Neural cell (in vitro differentiated cells): Measurements from ENCODE around the gene SLC24A5. TPM values are rescaled to one million over a fixed set of nuclear protein-coding genes. Genes with fewer than 3 reads are reported as not detected.

Source experiments
- H2AFZ ChIP-seq: fragments of 200-600, 300-800 bp; sonication (generic), shearing (Covaris generic); 2 replicates; pipeline ENCODE4 v1.6.0; 2014; ENCODE audit warnings: low read depth, mild to moderate bottlenecking, antibody characterized with exemption, low read length, moderate library complexity
- H3F3A ChIP-seq: fragments of 200-600 bp; shearing (Covaris generic); 2 replicates; pipeline ENCODE4 v1.6.1; 2016; ENCODE audit warnings: mild to moderate bottlenecking, moderate library complexity, mixed read lengths, antibody characterized with exemption, low read length; ENCODE audit not compliant: insufficient read depth, poor library complexity, severe bottlenecking
- H3K27ac ChIP-seq: fragments of 200-600, 300-800 bp; sonication (generic), shearing (Covaris generic); 2 replicates; pipeline ENCODE4 v1.5.1; 2014; ENCODE audit warnings: mild to moderate bottlenecking, low read length, moderate library complexity
- H3K27me3 ChIP-seq: fragments of 300-800, 200-600 bp; sonication (generic), shearing (Covaris generic); 2 replicates; pipeline ENCODE4 v1.6.0; 2014; ENCODE audit warnings: mild to moderate bottlenecking, low read depth, low read length, moderate library complexity; ENCODE audit not compliant: insufficient read depth
- H3K36me3 ChIP-seq: fragments of 300-800, 200-600 bp; sonication (generic), shearing (Covaris generic); 2 replicates; pipeline ENCODE4 v1.5.1; 2014; ENCODE audit warnings: mild to moderate bottlenecking, antibody characterized with exemption, low read length, moderate library complexity; ENCODE audit not compliant: insufficient read depth
- H3K4me2 ChIP-seq: fragments of 300-800, 200-600 bp; sonication (generic), shearing (Covaris generic); 2 replicates; pipeline ENCODE4 v1.6.0; 2014; ENCODE audit warnings: mild to moderate bottlenecking, low read length
- H3K4me3 ChIP-seq: fragments of 300-800, 200-600 bp; sonication (generic), shearing (Covaris generic); 2 replicates; pipeline ENCODE4 v1.5.1; 2014; ENCODE audit warnings: mild to moderate bottlenecking, low read length, moderate library complexity
- H3K79me2 ChIP-seq: fragments of 200-600 bp; shearing (Covaris generic); replicated peaks from 2 replicates; pipeline ENCODE4 v1.6.0; 2014; ENCODE audit warnings: mild to moderate bottlenecking, low read length, moderate library complexity; ENCODE audit not compliant: insufficient read depth
- H3K9ac ChIP-seq: fragments of 300-800, 200-600 bp; sonication (generic), shearing (Covaris generic); 2 replicates; pipeline ENCODE4 v1.6.1; 2016; ENCODE audit warnings: mild to moderate bottlenecking, low read length, mixed read lengths
- H3K9me2 ChIP-seq: fragments of 200-600 bp; shearing (Covaris generic); 2 replicates; pipeline ENCODE4 v1.6.1; 2016; ENCODE audit warnings: mild to moderate bottlenecking, low read length, mixed read lengths; ENCODE audit not compliant: insufficient read depth
- H3K9me3 ChIP-seq: fragments of 200-600, 300-800 bp; sonication (generic), shearing (Covaris generic); 2 replicates; pipeline ENCODE4 v1.6.1; 2016; ENCODE audit warnings: mild to moderate bottlenecking, mixed run types, low read length, moderate library complexity, mixed read lengths
- H4K20me1 ChIP-seq: fragments of 200-600 bp; shearing (Covaris generic); 2 replicates; pipeline ENCODE4 v1.6.1; 2016; ENCODE audit warnings: mild to moderate bottlenecking, mixed run types; ENCODE audit not compliant: insufficient read depth
- CTCF ChIP-seq: fragments of 450-650 bp; IDR thresholded peaks from 2 replicates; pipeline ENCODE4 v1.5.1; 2014; ENCODE audit warnings: antibody characterized with exemption, mild to moderate bottlenecking, moderate library complexity; ENCODE audit not compliant: poor library complexity, severe bottlenecking
- EP300 ChIP-seq: fragments of 450-650 bp; conservative IDR thresholded peaks from 2 replicates; pipeline ENCODE4 v1.6.1; 2014; ENCODE audit warnings: antibody characterized with exemption, mild to moderate bottlenecking, moderate library complexity; ENCODE audit not compliant: poor library complexity, severe bottlenecking
- EZH2 ChIP-seq: fragments of 200-600, 300-800 bp; shearing (Covaris generic), sonication (generic); IDR thresholded peaks from 2 replicates; pipeline ENCODE4 v1.6.1; 2014; ENCODE audit warnings: antibody characterized with exemption, low read length, borderline replicate concordance, mild to moderate bottlenecking; ENCODE audit not compliant: insufficient read depth, poor library complexity, severe bottlenecking
- MXI1 ChIP-seq: fragments of 450-650 bp; conservative IDR thresholded peaks from 2 replicates; pipeline ENCODE4 v1.6.1; 2014; ENCODE audit warnings: antibody characterized with exemption, mild to moderate bottlenecking; ENCODE audit not compliant: poor library complexity, severe bottlenecking
- POLR2AphosphoS5 ChIP-seq: IDR thresholded peaks from 2 replicates; pipeline ENCODE4 v1.6.1; 2012
- RAD21 ChIP-seq: fragments of 450-650 bp; conservative IDR thresholded peaks from 2 replicates; pipeline ENCODE4 v1.6.1; 2014; ENCODE audit warnings: antibody characterized with exemption, mild to moderate bottlenecking, moderate library complexity
- REST ChIP-seq: IDR thresholded peaks from 2 replicates; pipeline ENCODE4 v1.6.1; 2012; ENCODE audit warnings: borderline replicate concordance
- SMC3 ChIP-seq: fragments of 450-650 bp; conservative IDR thresholded peaks from 2 replicates; pipeline ENCODE4 v1.6.1; 2014; ENCODE audit warnings: antibody characterized with exemption, mild to moderate bottlenecking, moderate library complexity; ENCODE audit not compliant: poor library complexity
- TAF1 ChIP-seq: IDR thresholded peaks from 2 replicates; pipeline ENCODE4 v1.6.1; 2012; ENCODE audit warnings: low read depth
- polyA plus RNA-seq: library from polyadenylated mRNA; depleted of rRNA; stranded (reverse); fragments of >200 nt; gene quantifications from 2 replicates; pipeline ENCODE4 v1.2.3, GENCODE V29; 2014

Gene SLC24A5
- polyA plus RNA-seq, 1 donor from 2014 or later: 0.78 TPM

- no peaks in the 10 kb centered on the region for H3F3A ChIP-seq
- no peak overlapping the region for H3K9ac ChIP-seq
- H3K36me3 ChIP-seq: peaks cover 3% of the 10 kb centered on the region
- no peaks in the 10 kb centered on the region for H3K27me3 ChIP-seq
- H3K9me2 ChIP-seq: no peaks in the 10 kb centered on the region
- no peak overlapping the region for H3K4me3 ChIP-seq
- no peaks in the 10 kb centered on the region for H3K9me3 ChIP-seq
- no peak overlapping the region for H2AFZ ChIP-seq
- no peaks in the 10 kb centered on the region for H4K20me1 ChIP-seq
- H3K79me2 ChIP-seq: no peaks in the 10 kb centered on the region
- H3K27ac ChIP-seq: no peak overlapping the region
- H3K4me2 ChIP-seq: no peak overlapping the region
- TF ChIP-seq RAD21: no peak
Observed at GRCh38 chr15:48131324-48131723, 10.5 kb downstream of the SLC24A5 start.

GRCh38 chr15:48132874-48133273, 12.1 kb downstream of the SLC24A5 start:
- no peaks in the 10 kb centered on the region for H3K27me3 ChIP-seq
- no peak overlapping the region for H3K4me2 ChIP-seq
- TF ChIP-seq CTCF (no peak), SMC3 (no peak), EZH2 (no peak), TAF1 (no peak), POLR2AphosphoS5 (no peak), RAD21 (no peak), MXI1 (no peak)
- no peaks in the 10 kb centered on the region for H4K20me1 ChIP-seq
- H3F3A ChIP-seq: no peaks in the 10 kb centered on the region
- peaks cover 3% of the 10 kb centered on the region for H3K36me3 ChIP-seq
- no peaks in the 10 kb centered on the region for H3K9me2 ChIP-seq
- no peaks in the 10 kb centered on the region for H3K9me3 ChIP-seq
- H3K27ac ChIP-seq: no peak overlapping the region
- H2AFZ ChIP-seq: no peak overlapping the region
- H3K4me3 ChIP-seq: no peak overlapping the region
- no peak overlapping the region for H3K9ac ChIP-seq
- no peaks in the 10 kb centered on the region for H3K79me2 ChIP-seq

GRCh38 chr15:48143856-48144255, 23.1 kb downstream of the SLC24A5 start:
- Histone ChIP-seq H3F3A (no peaks in the 10 kb centered on the region), H3K4me2 (no peak overlapping the region), H4K20me1 (no peaks in the 10 kb centered on the region), H3K27ac (no peak overlapping the region), H3K9ac (no peak overlapping the region), H2AFZ (no peak overlapping the region), H3K27me3 (no peaks in the 10 kb centered on the region), H3K79me2 (no peaks in the 10 kb centered on the region), H3K9me3 (no peaks in the 10 kb centered on the region), H3K36me3 (no peaks in the 10 kb centered on the region), H3K4me3 (no peak overlapping the region), H3K9me2 (no peaks in the 10 kb centered on the region)
- TF ChIP-seq CTCF (no peak), SMC3 (no peak), TAF1 (no peak), EP300 (no peak), REST (no peak), RAD21 (no peak), POLR2AphosphoS5 (no peak), EZH2 (no peak), MXI1 (no peak)
